Right cardiac atrium (tissue), 5 donors: ENCODE measurements around the gene SNX9. TPM values are rescaled to one million over a fixed set of nuclear protein-coding genes. Genes with fewer than 3 reads are reported as not detected.
"Not testable (repeated sequence)": the region's sequence is repeated elsewhere in the genome, so short reads cannot be mapped to it uniquely, and the experiment has no call there.

ENCODE experiments used
- ATAC-seq, 2 donors: fragments of 200-7000 bp; cut with Tn5 transposase; one replicate each; pipeline versions ENCODE4 v1.8.0 to v1.9.1; 2020; ENCODE audit warnings: moderate library complexity in 2 of 2, mild to moderate bottlenecking in 1 of 2
- DNase-seq, 3 donors: peaks; one replicate each; pipeline ENCODE4 v3.0.0-alpha.2; 2020
- H3K27ac ChIP-seq: one replicate; pipeline ENCODE4 v1.5.1; 2013; ENCODE audit warnings: mild to moderate bottlenecking, low read length, control low read depth, moderate library complexity
- H3K27me3 ChIP-seq: one replicate; pipeline ENCODE4 v1.6.1; 2013; ENCODE audit not compliant: control insufficient read depth, insufficient read depth
- H3K4me1 ChIP-seq: one replicate; pipeline ENCODE4 v1.6.1; 2013; ENCODE audit warnings: low read length; ENCODE audit not compliant: control insufficient read depth, insufficient read depth
- H3K4me3 ChIP-seq: one replicate; pipeline ENCODE4 v1.5.1; 2013; ENCODE audit warnings: low read length, control low read depth
- H3K9me3 ChIP-seq: one replicate; pipeline ENCODE4 v1.6.1; 2013; ENCODE audit warnings: low read length; ENCODE audit not compliant: control insufficient read depth
- WGBS: extraction: QIAGEN DNeasy Blood & Tissue Kit; methylation state at CpG from one replicate; pipeline ENCODE4 v1.1.7; 2013; 5-methylcytosine and 5-hydroxymethylcytosine counted together
- intact Hi-C, 4 donors: fragments of 100-400 bp; cut with DNase I; formaldehyde crosslinking; loops; one replicate each; pipeline versions ENCODE4 v1.11.0 to v1.14.0; 2022 to 2023
- polyA plus RNA-seq: library from polyadenylated mRNA; stranded (reverse); fragments of 200-250 nt; gene quantifications from one replicate; pipeline ENCODE4 v1.2.3, GENCODE V29; 2013
- total RNA-seq, 4 donors: library from RNA; stranded (reverse); fragmentation: NEBNext Ultra II Directional; extraction: Animal tissue kit (Norgen Biotek cat#: 25700); gene quantifications; one replicate each; pipeline ENCODE4 v1.2.1, GENCODE V29; 2021
- donor health status: healthy with polysubstance abuse.
- donor health status: DM: no; HTN: yes; CAD: no.
- donor health status: DM: no; HTN: no; CAD: no.
- donor health status: DM: no; HTN: yes; CAD: no; lungs with severe emphysema.
- donor health status: DM: yes; HTN: yes; CAD: no.

SNX9 gene
- total and polyA plus RNA-seq, 5 donors = 24.1 to 41.9 (median 36.2) TPM

DNA sequence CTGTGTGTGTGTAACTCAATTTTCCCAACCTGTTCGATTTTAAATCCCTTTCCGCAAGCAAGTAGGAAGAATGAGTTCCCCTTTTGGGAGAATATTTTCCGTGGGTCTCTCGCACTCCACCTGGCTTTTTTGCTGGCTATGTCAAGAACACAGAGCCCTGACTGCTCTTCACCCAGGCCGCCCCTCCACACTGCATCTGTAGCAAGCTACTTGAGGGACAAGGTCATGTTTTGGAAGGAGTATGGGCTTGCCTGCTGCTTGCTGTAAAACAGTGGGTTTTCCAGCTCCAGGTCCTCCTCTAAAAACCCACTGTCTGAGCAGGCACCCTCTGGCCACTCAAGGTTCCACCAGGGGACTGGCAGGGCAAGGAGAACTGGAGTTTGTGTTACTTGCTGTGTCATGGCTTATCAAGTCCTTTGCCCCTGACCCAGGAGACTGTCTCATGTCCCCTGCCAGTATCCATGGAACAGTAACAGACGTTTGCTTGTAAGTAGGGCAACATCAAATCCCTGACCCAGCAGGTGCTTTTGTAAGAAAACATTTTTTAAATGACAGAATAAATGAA is 123.1 kb downstream of the SNX9 start:
- Histone ChIP-seq H3K9me3 (no peaks in the 10 kb centered on the region), H3K4me1 (no peaks in the 10 kb centered on the region), H3K27ac (no peak overlapping the region), H3K27me3 (no peaks in the 10 kb centered on the region), H3K4me3 (no peak overlapping the region)
- WGBS = 86% methylated on average over 6 of the region's 6 CpGs
- intact Hi-C loops = no loop called here
- no peak for DNase-seq
- ATAC-seq = peak in 1 of 2 donors; percentile 9

GRCh38 chr6:157946865-157947532 is 124.0 kb downstream of the SNX9 start:
- ATAC-seq = peak; percentile 65 to 69
- H3K9me3 ChIP-seq = no peaks in the 10 kb centered on the region
- no peak overlapping the region for H3K27ac ChIP-seq
- DNase-seq = no peak
- 48% methylated on average over 5 of the region's 5 CpGs for WGBS
- no peak overlapping the region for H3K4me3 ChIP-seq
- no peaks in the 10 kb centered on the region for H3K27me3 ChIP-seq
- intact Hi-C loops = no loop called here
- no peaks in the 10 kb centered on the region for H3K4me1 ChIP-seq

- ATAC-seq, H3K27me3 ChIP-seq, DNase-seq, H3K27ac ChIP-seq, intact Hi-C loops, H3K4me3 ChIP-seq, H3K4me1 ChIP-seq, H3K9me3 ChIP-seq: not testable (repeated sequence)
- WGBS = 65% methylated on average over 1 of the region's 1 CpG
Observed at GRCh38 chr6:157950899-157951298, 127.9 kb downstream of the SNX9 start.

DNA sequence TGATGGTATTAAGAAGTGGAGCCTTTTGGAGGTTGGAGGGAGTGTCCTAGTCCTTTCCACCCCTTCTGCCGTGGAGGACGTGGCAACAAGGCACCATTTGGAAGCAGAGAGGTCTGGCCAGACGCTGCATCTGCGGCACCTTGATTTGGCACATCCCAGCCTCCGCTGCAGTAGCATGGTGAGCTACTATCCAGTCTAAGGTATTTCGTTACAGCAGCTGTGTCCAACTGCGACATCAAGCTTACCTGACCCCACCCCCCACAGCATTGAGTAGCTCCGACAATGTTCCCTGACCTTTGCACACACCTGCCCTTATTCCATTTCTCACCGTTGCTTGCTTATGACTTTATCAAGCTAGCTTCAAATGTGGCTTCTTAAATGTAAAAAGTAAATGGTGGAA is 128.8 kb downstream of the SNX9 start:
- no peaks in the 10 kb centered on the region for H3K9me3 ChIP-seq
- H3K27me3 ChIP-seq = no peaks in the 10 kb centered on the region
- no peaks in the 10 kb centered on the region for H3K4me1 ChIP-seq
- no peak overlapping the region for H3K4me3 ChIP-seq
- DNase-seq (no peak), ATAC-seq (no peak)
- 91% methylated on average over 9 of the region's 9 CpGs for WGBS
- intact Hi-C loops = no loop called here
- H3K27ac ChIP-seq = no peak overlapping the region

GRCh38 chr6:157952861-157953351 is 129.9 kb downstream of the SNX9 start:
- H3K4me3 ChIP-seq = no peak overlapping the region
- ATAC-seq (peak in 1 of 2 donors; percentile 50), DNase-seq (no peak)
- no peaks in the 10 kb centered on the region for H3K4me1 ChIP-seq
- no peaks in the 10 kb centered on the region for H3K27me3 ChIP-seq
- peaks cover 1% of the 10 kb centered on the region for H3K9me3 ChIP-seq
- WGBS = 65% methylated on average over 7 of the region's 7 CpGs
- no peak overlapping the region for H3K27ac ChIP-seq
- intact Hi-C loops = no loop called here

DNA sequence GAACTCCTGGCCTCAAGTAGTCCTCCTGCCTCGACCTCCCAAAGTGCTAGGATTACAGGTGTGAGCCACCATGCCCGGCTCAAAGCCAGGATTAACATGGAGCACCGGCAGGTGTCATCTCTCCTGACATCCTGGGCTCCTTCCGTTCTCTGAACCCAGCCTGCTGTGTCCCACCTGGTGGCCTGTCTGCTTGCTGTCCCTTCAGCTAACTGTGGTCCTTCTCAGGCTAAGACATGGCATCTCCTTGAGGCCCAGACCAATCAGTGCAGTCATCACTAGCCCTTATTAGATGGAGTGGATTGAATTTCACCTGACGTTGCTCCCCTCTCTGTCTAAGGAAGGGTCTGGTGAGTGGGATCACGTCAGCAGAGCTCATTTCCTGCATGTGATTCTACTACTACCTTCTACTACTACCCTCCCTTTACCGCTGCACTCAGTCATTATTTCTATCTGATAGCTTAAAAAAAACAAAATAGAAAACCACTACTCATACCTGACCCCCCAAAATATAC is 130.6 kb downstream of the SNX9 start:
- intact Hi-C loops = no loop called here
- DNase-seq = no peak
- H3K4me3 ChIP-seq = peak overlapping the region; percentile 46
- no peaks in the 10 kb centered on the region for H3K27me3 ChIP-seq
- peak in 1 of 2 donors; percentile 30 for ATAC-seq
- peaks cover 2% of the 10 kb centered on the region for H3K9me3 ChIP-seq
- H3K27ac ChIP-seq = no peak overlapping the region
- WGBS = 75% methylated on average over 7 of the region's 7 CpGs
- no peaks in the 10 kb centered on the region for H3K4me1 ChIP-seq

- no peak overlapping the region for H3K27ac ChIP-seq
- H3K9me3 ChIP-seq = peaks cover 2% of the 10 kb centered on the region
- peak overlapping the region; percentile 46 for H3K4me3 ChIP-seq
- DNase-seq (no peak), ATAC-seq (peak; percentile 65 to 70)
- no peaks in the 10 kb centered on the region for H3K4me1 ChIP-seq
- H3K27me3 ChIP-seq = no peaks in the 10 kb centered on the region
- intact Hi-C loops = no loop called here
- WGBS = 47% methylated on average over 34 of the region's 34 CpGs
Observed at GRCh38 chr6:157954150-157955117, 131.4 kb downstream of the SNX9 start.

DNA sequence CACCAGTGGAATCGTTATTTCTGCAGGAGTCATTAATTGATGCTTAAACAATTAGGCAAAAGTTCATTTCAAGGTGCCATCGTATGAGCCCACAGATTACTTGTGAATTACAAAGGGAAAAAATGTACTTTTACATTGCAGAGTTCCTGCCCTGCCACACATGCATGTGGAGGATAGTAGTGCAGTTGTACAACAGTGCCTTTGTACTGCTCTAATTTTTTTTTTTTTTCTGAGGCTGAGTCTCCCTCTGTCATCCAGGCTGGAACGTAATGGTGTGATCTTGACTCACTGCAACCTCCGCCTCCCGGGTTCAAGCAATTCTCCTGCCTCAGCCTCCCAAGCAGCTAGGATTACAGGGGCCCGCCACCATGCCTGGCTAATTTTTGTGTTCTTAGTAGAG is 132.6 kb downstream of the SNX9 start:
- H3K27me3 ChIP-seq = no peaks in the 10 kb centered on the region
- peaks cover 2% of the 10 kb centered on the region for H3K9me3 ChIP-seq
- no peak overlapping the region for H3K4me3 ChIP-seq
- ATAC-seq (no peak), DNase-seq (no peak)
- 95% methylated on average over 6 of the region's 6 CpGs for WGBS
- no peak overlapping the region for H3K27ac ChIP-seq
- intact Hi-C loops = no loop called here
- no peaks in the 10 kb centered on the region for H3K4me1 ChIP-seq

- H3K4me3 ChIP-seq = no peak overlapping the region
- intact Hi-C loops = no loop called here
- no peaks in the 10 kb centered on the region for H3K4me1 ChIP-seq
- peaks cover 2% of the 10 kb centered on the region for H3K9me3 ChIP-seq
- no peaks in the 10 kb centered on the region for H3K27me3 ChIP-seq
- DNase-seq = no peak
- ATAC-seq = no peak
- H3K27ac ChIP-seq = no peak overlapping the region
- 97% methylated on average over 12 of the region's 12 CpGs for WGBS
Observed at GRCh38 chr6:157956171-157956730, 133.2 kb downstream of the SNX9 start.

DNA sequence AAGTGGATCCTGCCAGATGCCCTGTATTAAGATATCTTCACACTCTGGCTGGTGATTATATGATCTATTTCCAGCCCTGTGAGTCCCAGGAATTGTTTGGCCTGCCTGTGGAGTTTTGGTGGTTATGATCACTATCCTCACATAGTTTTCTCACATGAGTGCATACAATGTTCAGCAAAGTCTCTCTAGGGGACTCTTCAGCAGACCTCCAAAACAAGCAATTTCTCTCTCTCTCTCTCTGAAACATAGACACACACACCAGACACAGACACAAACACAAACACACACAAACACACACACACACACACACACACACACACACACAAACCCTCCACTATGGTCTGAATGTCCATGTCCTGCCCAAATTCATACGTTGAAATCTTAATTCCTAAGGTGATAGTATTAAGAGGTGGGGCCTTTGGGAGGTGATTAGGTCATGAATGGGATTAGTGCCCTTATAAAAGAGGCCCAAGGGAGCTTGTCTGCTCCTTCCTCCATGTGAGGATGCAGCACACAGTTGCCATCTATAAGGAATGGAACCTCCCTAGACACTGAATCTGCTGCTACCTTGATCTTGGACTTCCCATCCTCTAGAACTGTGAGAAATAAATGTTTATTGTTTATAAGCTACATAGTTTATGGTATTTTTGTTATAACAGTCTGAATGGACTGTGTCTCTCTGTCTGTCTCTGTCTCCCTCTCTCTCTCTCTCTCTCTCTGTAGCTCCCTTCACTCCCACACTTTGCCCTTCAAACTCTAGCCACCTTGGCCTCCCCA is 136.6 kb downstream of the SNX9 start:
- WGBS = 90% methylated on average over 1 of the region's 1 CpG
- intact Hi-C loops = no loop called here
- DNase-seq = no peak

More for the DNA sequence above, 136.6 kb downstream of the SNX9 start:
- ATAC-seq = no peak
- Histone ChIP-seq H3K27ac (no peak overlapping the region), H3K4me1 (no peaks in the 10 kb centered on the region), H3K27me3 (no peaks in the 10 kb centered on the region), H3K9me3 (peaks cover 2% of the 10 kb centered on the region), H3K4me3 (no peak overlapping the region)
